NCI-H1048 (cell line): Measurements from ENCODE around the gene ASIC2.

Experiments used
- DNase-seq: peaks from one replicate; lab custom pipeline; 2025; lab: John Stamatoyannopoulos, UW

Gene ASIC2

DNA sequence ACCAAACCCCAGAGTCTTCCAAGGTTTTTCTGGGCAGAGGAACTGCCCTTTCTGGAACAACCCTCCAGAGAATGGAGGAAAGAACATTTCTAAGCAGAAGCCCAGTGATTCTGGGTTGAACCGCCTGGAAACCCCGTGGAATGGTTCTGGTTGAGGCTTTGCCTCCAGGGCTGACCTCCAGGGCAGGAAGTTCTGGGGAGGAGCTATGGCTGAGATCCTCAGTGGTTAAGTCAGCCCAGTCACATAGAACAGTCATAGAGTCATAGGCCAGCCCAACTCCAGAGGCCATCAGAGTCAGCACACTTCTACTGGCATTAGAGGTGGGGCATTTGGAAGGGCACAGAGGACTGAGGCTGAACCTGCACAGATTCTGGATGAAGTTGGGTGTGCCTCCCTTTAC, 235.5 kb downstream of the ASIC2 start:
- no peak for DNase-seq

DNA sequence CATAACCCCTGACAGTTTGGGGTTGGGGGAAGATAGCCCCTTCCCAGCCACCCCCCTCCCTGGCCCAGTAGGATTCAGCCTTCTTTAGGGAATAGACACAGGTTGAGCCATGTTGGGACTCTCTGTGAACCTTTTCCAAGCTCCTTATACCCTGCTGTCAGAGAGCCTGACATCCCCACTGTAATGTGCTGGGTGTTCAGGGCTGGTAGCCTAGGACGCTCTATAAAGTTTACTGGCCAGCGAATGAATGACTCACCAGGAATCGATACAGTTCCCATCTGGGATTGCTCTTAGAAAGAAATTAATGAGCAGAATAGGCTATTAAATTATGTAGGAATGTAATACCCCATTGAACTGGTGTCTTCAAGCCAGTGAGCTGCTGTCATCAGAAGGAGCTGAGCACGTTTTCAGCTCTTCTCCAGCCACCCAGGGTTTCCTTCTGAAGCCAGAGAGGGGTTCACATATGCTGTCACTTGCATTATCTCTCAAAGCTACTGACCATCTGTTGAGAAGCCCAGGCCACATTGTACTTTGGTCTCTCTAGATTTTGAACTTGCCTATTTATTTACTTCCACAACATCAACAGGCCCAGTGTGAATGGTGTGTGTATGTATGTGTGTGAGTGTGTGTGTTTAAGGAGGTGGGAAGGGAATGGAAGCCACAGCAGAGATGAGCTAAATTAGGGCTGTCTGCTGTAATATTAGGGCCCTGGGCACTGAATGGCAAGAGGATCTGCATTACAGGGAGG, 236.5 kb downstream of the ASIC2 start:
- no peak for DNase-seq

DNA sequence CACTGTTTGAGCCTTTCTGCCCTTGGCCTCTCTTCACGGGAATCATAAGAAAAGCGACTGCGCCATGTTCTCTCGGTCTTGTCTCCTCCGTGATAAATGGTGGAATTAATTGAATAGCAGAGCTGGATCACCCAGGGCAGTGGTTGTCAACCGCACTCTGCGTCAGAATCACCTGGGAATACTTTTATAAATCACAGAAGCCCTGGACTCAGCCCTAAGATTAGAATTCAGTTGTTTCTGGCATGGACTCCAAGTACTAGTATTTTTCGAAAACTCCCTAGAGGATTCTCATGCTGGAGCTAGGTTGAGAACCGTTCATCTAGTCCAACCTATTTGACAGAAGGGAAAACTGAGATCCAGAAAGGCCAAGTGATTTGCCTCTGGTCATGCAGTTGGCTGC, 237.3 kb downstream of the ASIC2 start:
- DNase-seq = no peak

DNA sequence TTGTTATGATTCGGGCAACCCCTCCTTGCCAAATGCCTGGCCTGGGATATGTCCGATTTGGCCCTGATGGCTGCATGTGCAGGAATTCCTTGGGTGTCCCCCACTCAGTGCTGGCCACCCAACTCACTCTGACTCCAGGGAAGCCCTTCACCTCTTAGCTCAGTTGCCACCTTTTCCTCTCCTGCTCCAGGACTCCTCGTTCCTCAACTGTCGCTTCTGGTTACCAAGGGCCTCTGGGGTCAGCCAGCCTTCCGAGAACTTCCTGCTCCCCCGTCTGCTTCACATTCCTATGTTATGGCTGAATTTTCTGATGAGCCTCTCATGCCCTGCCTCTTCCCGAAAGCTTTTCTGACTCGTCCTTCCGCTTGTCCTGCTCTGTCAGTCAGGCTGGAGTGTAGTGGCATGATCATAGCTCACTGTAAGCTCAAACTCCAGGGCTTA, 237.9 kb downstream of the ASIC2 start:
- DNase-seq = no peak

DNA sequence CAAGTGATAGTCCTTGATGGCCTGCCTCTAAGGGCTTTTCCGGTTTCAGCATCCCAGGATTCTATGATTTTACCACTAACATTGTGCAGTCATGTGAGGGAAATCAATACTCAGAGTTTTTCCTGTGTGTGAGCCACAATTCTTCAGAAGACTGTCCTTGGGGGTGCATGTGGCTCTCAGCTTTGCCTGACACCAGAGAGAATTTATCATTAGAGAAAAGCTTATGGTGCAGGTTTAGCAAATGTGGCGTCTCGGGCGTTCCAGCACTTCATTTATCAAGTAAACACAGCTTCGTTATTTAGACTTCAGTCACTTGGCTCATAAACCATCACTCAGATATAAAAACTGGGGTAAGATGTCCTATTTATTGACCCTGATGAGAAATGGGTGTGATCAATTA, 238.7 kb downstream of the ASIC2 start:
- DNase-seq = no peak

DNA sequence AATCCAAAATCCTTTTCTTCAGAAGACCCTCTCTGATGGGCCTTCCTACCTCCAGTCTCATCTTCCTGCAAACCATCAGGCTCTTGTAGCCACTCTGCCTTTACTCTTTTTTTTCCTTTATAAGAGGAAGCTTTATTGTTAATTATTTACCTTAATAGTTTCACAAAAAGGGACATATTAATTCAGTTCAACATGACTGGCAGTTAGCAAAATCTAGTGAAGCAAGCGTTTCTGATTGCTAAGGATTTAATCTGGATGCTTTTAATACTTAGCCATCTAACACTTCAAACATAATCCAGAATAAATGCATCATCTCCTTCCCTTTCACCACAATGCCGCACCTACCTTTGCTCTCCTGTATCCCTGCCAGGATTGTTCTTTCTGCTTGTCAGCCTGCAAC, 239.4 kb downstream of the ASIC2 start:
- no peak for DNase-seq

DNA sequence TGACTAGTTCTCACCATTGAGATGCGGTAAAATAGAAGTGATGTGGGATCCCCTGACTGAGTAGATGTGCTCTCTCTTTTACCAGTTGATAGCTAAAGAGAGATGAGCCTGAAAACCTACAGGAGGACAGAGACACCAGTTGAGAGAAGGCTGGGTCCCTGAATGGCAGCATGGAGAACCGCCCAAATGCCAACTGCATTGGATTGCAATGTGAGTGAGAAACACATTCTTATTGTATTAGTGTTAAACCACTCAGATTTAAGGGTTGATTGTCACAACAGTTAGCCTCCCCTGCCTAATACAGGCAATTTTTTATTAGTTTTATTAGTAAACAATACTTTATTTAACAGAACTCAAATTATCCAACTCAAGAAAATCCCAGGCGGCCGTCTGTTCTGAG, 240.2 kb downstream of the ASIC2 start:
- DNase-seq = no peak

DNA sequence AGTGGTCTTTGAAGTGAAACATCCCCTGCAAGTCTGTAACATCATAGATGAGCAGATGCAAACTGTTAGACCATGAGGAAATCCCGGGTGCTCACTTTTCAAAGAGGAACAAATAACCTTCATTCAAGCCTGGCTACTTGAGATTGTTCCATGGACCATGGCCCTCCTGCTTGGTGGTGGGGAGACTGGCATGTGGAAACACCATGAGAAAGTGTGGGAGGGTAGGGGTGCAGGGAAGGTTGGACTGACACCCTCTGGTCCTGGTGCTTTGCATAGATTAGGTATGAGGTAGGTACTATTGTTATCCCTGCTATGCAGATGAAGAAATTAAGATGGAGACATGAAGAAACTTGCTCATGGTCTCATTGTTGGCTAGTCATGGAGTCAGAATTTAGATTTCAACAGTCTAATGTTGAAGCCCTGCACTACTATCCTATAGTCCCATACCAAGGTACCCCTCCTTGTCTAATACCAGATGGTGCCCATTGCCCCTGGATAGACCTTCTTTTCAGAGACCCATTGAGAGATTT, 242.4 kb downstream of the ASIC2 start:
- DNase-seq = no peak

DNA sequence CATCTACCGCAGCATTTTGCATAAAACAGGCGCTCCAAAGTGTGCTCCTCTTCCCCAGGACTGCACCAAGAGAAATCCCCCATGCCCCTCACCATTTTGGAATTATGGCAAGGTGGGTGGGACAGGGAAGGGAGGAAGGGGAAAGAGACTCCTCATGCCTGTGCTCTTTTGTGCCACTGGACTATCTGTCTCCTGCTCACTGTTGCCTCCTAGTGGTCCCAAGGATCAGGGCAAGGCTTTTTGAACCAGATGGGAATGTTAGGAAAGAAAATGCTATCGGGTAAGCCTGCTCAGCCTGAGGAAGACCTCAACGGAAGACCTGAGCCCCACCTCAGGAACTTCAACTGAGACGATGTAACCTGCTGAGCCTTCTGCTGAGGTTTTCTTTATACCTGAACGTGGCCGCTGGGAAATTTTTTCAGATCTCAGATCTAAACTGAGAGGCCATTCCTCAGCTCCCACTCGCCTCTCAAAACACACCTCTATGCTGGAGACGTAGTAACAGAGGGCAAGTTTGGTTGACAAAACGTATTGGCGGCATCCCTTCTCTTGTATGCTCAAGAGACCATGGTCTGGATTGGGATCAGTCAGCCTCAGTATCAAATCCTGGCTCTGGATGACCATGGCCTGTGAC, 243.2 kb downstream of the ASIC2 start:
- DNase-seq = no peak

DNA sequence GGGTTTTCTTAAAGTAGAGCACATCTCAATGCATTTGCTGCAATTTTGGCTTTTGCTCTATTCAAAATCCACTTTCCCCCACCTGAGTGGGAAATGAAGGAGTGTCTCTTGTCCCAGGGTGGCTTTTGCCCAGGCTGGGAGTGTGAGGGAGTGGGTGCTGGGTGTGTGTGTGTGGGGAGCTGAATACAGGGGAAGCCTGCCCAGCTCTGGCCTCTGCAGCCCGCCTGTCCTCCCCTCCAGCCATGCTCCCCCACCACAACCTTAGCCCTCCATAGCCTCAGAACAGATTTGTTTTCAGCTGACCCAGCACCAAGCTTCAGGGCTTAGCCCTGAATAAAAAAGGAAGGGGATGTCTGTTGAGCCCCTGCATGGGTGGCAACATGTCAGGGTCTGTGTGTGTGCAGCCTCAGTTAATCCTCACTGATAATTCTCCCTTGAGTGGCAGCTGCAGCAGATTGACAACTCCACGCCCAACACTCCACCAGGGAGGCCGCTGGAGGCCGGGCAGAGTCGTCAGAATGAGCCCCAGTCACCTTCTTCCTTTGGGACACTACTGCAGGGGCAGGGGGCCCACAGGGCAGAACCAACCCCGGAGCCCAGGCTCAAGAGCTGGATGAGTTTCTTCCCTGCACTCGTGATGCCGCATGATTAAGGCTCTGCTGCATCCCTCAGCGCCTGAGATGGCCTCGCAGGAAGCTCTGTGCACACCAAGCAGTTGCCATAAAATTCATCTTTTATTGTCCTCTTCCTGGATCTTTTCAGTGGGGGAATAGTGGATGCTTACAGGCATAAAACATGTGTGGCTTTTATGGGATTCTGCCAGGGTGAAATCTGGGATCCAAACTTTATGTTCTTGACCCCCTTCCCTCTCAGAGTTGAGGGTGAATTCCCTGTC, 246.5 kb downstream of the ASIC2 start:
- DNase-seq = no peak

DNA sequence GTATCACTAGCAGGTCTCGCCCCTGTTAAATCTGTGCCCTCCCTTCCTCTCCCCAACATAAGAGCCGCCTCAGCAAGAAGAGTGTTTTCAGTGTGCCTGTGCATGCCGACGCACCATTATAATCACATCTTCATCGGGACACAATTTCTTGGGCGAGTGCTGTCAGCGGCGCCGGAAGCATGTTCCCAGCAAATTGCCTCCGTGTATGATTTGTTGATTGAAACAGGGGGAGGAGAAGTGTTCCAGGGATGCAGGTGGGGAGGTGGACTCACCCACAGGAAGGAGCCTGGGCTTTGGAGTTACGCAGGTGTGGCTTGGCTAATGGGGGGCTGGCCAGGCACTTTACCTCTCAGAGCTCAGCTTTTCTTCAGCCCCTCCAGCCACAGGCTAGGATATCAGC, 247.9 kb downstream of the ASIC2 start:
- no peak for DNase-seq

DNA sequence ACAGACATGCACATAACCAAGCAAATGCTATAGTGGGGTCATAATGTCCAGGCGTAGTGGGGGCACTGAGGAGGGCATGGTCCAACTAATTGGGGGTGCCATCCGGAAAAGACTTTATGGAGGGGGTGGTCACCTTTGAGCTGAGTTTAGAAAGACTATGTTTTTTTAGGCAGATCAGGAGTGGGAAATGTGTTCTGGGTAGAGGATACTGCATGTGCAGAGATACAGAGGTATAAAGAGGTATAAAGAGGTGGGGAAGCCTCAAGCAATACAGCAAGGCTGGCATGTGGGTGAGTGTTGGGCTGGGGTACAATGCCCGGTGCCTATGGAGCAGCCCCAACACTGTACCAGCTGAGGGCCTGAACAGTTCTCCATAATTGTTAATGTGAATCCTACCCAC, 248.3 kb downstream of the ASIC2 start:
- DNase-seq = no peak

DNA sequence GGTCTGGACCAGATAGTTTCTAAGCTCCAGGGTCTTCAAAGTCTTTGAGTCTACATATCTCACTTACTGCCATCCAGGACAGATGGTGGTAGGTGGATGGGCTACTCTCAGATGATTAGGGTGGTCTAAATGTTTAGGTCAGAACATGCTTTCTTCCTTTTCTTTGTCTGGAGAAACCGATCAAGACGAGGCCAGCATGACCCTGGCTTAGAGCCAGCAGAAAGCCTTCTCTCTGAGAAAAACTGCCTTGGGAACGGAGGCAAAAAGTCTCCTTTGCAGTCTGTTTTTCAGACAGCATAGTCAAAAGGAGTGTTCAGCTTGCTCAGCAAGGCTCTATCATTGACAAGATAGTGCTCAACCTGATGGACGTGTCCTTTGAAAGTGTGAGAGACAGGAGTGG, 252.6 kb downstream of the ASIC2 start:
- no peak for DNase-seq

DNA sequence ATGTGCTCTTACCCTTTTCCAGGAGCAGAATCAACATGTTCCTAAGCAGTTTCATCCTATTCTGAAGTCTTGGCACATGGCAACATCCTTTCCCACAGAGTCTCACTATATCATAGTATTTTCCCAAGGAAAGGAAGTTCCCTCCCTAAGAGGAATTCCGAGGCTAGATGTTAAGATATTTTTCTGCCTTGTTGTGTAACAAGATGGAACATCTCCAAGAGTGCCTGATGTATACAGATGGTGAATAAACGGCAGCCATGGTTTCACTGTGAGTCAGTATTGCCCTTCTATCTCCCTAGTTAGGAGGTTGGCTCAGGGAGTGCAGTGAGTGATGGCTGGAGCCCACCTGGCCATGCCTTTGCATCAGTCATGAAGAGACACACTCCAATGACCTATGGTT, 253.2 kb downstream of the ASIC2 start:
- DNase-seq = no peak

DNA sequence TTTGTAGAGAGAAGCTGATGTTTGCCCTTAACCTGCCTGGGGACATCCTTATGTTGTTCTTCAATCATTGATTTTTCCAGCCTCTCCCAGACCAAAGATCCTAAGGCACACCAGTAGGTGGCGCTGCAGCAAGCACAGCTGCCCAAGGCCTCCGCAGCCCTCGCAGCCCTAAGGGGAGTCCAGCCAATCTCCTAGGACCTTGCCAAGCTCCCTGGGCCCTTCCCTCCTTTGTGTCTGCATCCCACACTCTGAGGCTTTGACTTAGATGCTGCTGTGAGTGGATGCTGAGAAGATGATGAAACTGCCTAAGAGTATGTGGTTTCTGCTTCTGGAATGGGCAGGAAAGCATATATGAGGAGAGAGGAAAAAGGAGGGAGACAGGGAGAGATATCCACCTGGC, 254.4 kb downstream of the ASIC2 start:
- DNase-seq = no peak

DNA sequence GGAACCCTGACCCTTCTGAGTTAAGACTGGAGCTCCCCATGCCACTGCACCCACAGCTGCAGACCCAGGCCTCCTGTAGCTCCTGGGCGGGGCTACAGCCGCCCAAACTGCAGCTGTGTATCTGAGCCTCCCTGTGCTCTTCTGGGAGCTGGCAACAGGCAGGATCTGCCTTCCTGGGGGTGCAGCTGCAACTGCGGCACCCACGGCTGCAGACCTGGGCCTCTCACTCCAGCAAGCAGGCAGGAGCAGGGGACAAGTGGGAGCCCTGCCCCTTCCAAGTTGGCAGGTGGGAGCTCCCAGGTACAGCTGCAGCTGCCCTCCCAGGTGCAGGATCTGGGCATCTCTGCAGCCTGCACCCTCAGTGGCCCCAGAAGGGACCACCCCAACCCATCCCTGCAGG, 259.9 kb downstream of the ASIC2 start:
- no peak for DNase-seq

DNA sequence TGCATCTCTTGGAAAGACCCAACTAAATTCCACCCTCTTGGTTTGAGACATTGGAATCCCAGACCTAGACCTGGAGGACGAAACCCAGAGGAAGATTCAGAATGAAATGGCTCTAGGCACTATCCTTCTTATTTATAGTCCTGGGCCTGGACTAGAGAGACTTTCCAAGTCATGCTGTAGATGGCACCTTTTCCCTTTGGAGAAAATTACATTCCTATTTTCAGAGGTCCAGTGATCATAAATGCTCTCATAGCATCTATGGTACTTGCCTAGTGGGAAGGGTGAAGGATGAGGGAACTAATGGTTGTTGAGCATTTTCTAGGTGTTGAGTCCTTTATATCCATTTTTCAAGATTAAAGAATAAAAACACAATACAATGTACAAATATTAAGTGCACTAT, 264.3 kb downstream of the ASIC2 start:
- no peak for DNase-seq

DNA sequence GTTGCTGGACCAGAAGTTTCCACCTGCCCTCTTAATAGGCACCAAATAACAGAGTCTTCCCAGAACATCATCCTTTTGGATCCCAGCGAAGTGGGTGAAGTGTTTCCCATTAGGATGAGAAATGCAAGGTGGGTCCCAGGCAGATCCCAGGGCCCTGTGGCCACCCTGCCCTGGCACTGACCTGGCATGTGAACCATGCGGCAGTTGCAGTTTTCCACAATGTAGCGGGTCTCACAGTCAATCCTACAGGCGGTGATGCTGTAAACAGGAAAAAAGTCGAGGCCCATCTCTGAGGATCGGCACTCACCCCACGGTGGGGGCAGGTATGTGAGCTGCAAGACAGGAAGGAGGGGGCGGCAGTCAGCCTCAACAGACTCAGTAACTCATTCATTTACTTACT, 265.0 kb downstream of the ASIC2 start:
- no peak for DNase-seq

DNA sequence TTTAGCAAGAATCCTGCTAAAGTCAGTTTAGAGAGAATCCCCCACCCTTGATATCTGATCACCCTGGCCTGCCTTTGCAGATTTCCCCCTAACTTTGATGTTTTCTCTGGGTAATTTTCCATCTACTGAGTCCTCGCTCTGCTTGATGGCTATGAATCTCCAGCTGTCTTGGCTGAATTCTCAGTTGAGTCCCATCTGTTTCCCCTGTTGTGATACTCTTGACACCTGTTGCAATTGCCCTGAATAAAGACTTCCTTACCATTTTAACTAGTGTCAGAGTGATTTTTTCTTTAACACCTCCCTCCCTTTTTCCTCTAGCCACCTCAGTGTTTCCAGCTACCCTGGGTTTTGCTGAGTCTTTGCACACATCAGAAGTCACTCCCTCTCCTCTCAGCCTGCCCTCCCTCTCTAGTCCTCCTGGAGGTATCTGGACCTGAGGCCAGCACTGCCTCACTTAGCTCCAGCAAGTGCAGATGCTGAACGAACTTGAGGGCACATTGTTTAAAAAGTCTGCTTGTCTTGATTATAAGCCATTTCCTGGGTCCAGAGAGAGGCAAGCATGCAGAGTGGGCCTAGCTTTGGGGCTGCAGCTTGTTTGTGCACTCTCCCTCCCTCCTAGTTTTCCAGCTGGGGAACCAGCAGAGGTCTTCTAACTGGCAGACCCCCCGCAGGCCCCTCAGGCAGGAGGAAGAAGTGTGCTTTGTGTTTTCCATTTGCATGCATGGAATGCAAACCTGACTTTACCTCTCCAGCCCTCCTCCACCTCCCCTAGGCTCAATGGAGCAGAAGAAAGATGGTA, 268.2 kb downstream of the ASIC2 start:
- DNase-seq = no peak

DNA sequence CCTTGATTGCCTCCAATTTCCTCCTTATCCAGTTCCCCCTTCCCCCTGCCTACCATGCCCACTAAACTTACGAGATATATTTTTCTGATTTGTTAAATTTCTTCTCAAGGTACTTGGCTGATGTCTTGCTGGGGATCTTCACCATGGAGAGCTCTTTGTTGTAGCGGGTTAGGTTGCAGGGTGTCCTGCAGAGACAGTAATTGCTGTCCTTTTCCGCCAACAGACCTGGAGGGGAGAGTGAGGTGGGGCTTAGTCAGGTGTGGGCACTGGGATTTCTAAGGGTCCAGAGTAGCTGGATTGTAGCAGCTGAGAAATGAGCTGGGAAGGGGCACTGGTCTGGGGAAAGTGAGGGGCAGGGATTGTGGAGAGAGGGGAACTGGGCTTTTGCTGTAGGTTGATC, 269.3 kb downstream of the ASIC2 start:
- no peak for DNase-seq

DNA sequence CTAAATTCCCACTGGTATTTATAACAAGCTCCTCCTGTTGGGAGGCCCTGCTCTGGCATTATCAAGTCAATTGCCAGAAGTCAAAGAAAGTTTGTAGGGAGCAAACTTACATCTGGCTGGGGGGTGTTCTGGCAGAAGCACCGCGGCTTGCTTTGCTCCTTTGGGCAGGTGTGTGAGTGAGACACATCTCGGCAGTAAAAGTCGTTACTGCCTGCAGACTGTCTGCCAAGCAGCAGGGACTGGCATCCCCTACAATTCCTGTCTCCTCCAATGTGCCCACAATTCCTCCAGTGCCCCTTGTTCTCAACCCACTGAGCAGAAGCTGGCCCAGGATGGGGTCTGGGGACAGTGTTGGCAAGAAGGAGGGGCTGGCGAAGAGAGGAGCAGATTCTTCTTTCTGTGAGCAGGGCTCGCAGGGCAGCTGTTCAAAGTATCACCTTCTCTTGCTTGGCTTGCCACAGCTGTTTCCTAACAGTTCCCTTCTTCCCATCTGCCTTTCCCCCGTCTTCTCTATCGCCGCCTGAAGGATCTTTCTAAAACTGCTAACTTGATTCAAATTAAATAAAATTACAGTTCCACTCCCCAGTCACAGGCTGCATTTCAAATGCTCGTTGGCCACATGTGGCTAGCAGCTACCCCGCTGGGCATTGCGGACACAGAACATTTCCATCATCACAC, 271.2 kb downstream of the ASIC2 start:
- no peak for DNase-seq
